Liver (tissue), 3 donors: Measurements from ENCODE around the gene TP53I11.

Experiments used
- EGR1 ChIP-seq, 2 donors: IDR thresholded peaks; 2 replicates each; pipeline ENCODE4 v1.6.1; 2016 to 2018; ENCODE audit warnings: antibody characterized with exemption in 2 of 2, low read depth in 2 of 2
- GABPA ChIP-seq, 2 donors: IDR thresholded peaks in 1 of 2; conservative IDR thresholded peaks in 1 of 2; 2 replicates each; pipeline ENCODE4 v1.6.1; 2016; ENCODE audit warnings: antibody characterized with exemption in 2 of 2, mild to moderate bottlenecking in 1 of 2, moderate library complexity in 1 of 2
- HNF4A ChIP-seq, 2 donors: conservative IDR thresholded peaks; 2 replicates each; pipeline ENCODE4 v1.6.1; 2016; ENCODE audit warnings: antibody characterized with exemption in 2 of 2, mild to moderate bottlenecking in 2 of 2
- JUND ChIP-seq, 2 donors: IDR thresholded peaks; 2 replicates each; pipeline ENCODE4 v1.6.1; 2016; ENCODE audit warnings: antibody characterized with exemption in 2 of 2
- RAD21 ChIP-seq, 2 donors: IDR thresholded peaks; 2 replicates each; pipeline ENCODE4 v1.6.1; 2016; ENCODE audit warnings: antibody characterized with exemption in 2 of 2, mild to moderate bottlenecking in 2 of 2
- RXRA ChIP-seq, 2 donors: IDR thresholded peaks; 2 replicates each; pipeline ENCODE4 v1.6.1; 2017 to 2018; ENCODE audit warnings: antibody characterized with exemption in 2 of 2, mild to moderate bottlenecking in 1 of 2
- SP1 ChIP-seq: IDR thresholded peaks from 2 replicates; pipeline ENCODE4 v1.6.1; 2018; ENCODE audit warnings: antibody characterized with exemption, mild to moderate bottlenecking
- TAF1 ChIP-seq: conservative IDR thresholded peaks from 2 replicates; pipeline ENCODE4 v1.6.1; 2016; ENCODE audit warnings: antibody characterized with exemption, mild to moderate bottlenecking
- YY1 ChIP-seq: IDR thresholded peaks from 2 replicates; pipeline ENCODE4 v1.6.1; 2016; ENCODE audit warnings: antibody characterized with exemption, mild to moderate bottlenecking
- TF ChIP-seq, protein P1 (sequence below): fragments of 150-350 bp; IDR thresholded peaks from 2 replicates; pipeline ENCODE4 v1.5.1; 2017; ENCODE audit warnings: improper control_type of control experiment, low read depth, low read length; ENCODE audit not compliant: missing input control
- TF ChIP-seq, protein P2 (sequence below): IDR thresholded peaks from 2 replicates; pipeline ENCODE4 v1.6.1; 2016; ENCODE audit warnings: antibody characterized with exemption
- TF ChIP-seq, protein P3 (sequence below): IDR thresholded peaks from 2 replicates; pipeline ENCODE4 v1.6.1; 2016; ENCODE audit warnings: antibody characterized with exemption, mild to moderate bottlenecking
- TF ChIP-seq, protein P4 (sequence below): IDR thresholded peaks from 2 replicates; pipeline ENCODE4 v1.6.1; 2016; ENCODE audit warnings: antibody characterized with exemption
- donor health status: healthy.
- donor health status: healthy.

DNA sequence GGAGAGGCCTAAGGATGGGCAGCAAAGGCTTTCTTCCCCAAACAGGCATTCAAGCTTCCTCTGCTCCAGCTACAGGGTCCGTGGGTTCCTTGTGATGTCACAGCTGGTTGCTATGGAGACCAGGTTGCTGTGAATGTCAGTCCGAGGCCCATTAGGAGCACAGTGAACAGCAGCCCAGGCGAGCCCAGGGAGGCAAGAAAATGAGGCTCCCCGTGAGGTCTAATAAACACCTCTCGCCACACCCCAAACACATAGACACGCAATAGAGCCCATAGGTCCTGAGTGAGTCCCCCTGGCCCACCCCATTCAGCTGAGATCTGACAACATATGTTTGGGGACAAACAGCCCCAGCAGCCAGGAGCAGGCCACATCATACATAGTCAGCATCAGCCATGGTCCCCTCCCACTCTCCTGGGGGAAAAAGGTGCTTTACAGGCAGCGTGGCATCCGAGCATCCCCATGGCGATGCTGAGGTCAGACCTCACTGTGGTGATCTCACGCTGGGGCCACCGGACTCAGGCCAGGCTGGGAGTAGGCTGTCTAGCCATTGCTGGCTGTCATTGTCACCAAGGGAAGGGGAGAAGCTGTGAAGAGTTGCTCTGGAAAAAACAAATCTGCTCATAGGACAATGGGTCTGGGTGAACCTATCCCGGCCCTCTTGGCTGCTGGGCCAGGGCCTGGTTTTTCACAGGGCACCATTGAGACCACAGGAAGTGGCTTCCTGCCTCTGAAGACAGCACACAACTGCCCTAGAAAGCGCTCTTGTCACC lies 23.1 kb upstream of the TP53I11 start:
- TF ChIP-seq, protein P1, sequence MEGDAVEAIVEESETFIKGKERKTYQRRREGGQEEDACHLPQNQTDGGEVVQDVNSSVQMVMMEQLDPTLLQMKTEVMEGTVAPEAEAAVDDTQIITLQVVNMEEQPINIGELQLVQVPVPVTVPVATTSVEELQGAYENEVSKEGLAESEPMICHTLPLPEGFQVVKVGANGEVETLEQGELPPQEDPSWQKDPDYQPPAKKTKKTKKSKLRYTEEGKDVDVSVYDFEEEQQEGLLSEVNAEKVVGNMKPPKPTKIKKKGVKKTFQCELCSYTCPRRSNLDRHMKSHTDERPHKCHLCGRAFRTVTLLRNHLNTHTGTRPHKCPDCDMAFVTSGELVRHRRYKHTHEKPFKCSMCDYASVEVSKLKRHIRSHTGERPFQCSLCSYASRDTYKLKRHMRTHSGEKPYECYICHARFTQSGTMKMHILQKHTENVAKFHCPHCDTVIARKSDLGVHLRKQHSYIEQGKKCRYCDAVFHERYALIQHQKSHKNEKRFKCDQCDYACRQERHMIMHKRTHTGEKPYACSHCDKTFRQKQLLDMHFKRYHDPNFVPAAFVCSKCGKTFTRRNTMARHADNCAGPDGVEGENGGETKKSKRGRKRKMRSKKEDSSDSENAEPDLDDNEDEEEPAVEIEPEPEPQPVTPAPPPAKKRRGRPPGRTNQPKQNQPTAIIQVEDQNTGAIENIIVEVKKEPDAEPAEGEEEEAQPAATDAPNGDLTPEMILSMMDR = no peak
- no peak for TF ChIP-seq YY1
- TF ChIP-seq, protein P2, sequence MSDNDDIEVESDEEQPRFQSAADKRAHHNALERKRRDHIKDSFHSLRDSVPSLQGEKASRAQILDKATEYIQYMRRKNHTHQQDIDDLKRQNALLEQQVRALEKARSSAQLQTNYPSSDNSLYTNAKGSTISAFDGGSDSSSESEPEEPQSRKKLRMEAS = no peak
- TF ChIP-seq, protein P3, sequence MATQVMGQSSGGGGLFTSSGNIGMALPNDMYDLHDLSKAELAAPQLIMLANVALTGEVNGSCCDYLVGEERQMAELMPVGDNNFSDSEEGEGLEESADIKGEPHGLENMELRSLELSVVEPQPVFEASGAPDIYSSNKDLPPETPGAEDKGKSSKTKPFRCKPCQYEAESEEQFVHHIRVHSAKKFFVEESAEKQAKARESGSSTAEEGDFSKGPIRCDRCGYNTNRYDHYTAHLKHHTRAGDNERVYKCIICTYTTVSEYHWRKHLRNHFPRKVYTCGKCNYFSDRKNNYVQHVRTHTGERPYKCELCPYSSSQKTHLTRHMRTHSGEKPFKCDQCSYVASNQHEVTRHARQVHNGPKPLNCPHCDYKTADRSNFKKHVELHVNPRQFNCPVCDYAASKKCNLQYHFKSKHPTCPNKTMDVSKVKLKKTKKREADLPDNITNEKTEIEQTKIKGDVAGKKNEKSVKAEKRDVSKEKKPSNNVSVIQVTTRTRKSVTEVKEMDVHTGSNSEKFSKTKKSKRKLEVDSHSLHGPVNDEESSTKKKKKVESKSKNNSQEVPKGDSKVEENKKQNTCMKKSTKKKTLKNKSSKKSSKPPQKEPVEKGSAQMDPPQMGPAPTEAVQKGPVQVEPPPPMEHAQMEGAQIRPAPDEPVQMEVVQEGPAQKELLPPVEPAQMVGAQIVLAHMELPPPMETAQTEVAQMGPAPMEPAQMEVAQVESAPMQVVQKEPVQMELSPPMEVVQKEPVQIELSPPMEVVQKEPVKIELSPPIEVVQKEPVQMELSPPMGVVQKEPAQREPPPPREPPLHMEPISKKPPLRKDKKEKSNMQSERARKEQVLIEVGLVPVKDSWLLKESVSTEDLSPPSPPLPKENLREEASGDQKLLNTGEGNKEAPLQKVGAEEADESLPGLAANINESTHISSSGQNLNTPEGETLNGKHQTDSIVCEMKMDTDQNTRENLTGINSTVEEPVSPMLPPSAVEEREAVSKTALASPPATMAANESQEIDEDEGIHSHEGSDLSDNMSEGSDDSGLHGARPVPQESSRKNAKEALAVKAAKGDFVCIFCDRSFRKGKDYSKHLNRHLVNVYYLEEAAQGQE = no peak
- TF ChIP-seq RXRA (IDR thresholded peaks at IDR 0.05) = no peak
- no peak for TF ChIP-seq TAF1
- TF ChIP-seq HNF4A (conservative IDR thresholded peaks at IDR 0.05) = no peak
- no peak for TF ChIP-seq EGR1 (IDR thresholded peaks at IDR 0.05; ENCODE audit: low read depth in 2 of 2)
- TF ChIP-seq, protein P4, sequence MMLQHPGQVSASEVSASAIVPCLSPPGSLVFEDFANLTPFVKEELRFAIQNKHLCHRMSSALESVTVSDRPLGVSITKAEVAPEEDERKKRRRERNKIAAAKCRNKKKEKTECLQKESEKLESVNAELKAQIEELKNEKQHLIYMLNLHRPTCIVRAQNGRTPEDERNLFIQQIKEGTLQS = no peak
- no peak for TF ChIP-seq RAD21 (IDR thresholded peaks at IDR 0.05)
- no peak for TF ChIP-seq JUND (IDR thresholded peaks at IDR 0.05)
- TF ChIP-seq GABPA (IDR thresholded peaks at IDR 0.05 in 1 of 2, conservative IDR thresholded peaks at IDR 0.05 in 1 of 2) = no peak
- TF ChIP-seq SP1 = no peak
